Cardiac muscle cell (in vitro differentiated cells and primary cell): ENCODE results near the gene DBF4. TPM values are rescaled to one million over a fixed set of nuclear protein-coding genes. Genes with fewer than 3 reads are reported as not detected.
"Not testable (repeated sequence)": the region's sequence is repeated elsewhere in the genome, so short reads cannot be mapped to it uniquely, and the experiment has no call there.

Experiments used
- DNase-seq, 2 donors: peaks; one replicate each; pipeline versions ENCODE4 v3.0.0 to v3.0.0-alpha.2; 2010 to 2017; ENCODE audit warnings: low read depth in 1 of 2, low spot score in 1 of 2
- H3K27ac ChIP-seq: fragments of 200-600 bp; sonication (generic); 2 replicates; pipeline ENCODE4 v1.5.1; 2016
- H3K27me3 ChIP-seq: fragments of 200-600 bp; sonication (generic); 2 replicates; pipeline ENCODE4 v1.6.0; 2016; ENCODE audit warnings: control low read depth
- H3K36me3 ChIP-seq: fragments of 200-600 bp; sonication (generic); 2 replicates; pipeline ENCODE4 v1.5.1; 2016; ENCODE audit warnings: control low read depth
- H3K4me1 ChIP-seq: fragments of 200-600 bp; sonication (generic); 2 replicates; pipeline ENCODE4 v1.8.1; 2017; ENCODE audit warnings: low read depth, mild to moderate bottlenecking, mixed run types
- H3K4me3 ChIP-seq: fragments of 200-600 bp; sonication (generic); 2 replicates; pipeline ENCODE4 v1.5.1; 2016; ENCODE audit warnings: mild to moderate bottlenecking
- H3K9me3 ChIP-seq: fragments of 200-600 bp; sonication (generic); 2 replicates; pipeline ENCODE4 v1.5.1; 2017; ENCODE audit warnings: low read depth, mild to moderate bottlenecking, control low read depth
- CTCF ChIP-seq: IDR thresholded peaks from 2 replicates; pipeline ENCODE4 v1.5.1; 2012; ENCODE audit warnings: low read depth, mild to moderate bottlenecking, low read length
- polyA plus RNA-seq: library from polyadenylated mRNA; unstranded; fragments of >200 nt; fragmentation: Nextera tagmentation; extraction: Ambion mirVana; gene quantifications from 2 replicates; pipeline ENCODE4 v1.2.1, GENCODE V29; 2016
- total RNA-seq: library from RNA; depleted of rRNA; stranded (reverse); fragments of >200 nt; gene quantifications from 2 replicates; pipeline ENCODE4 v1.2.3, GENCODE V29; 2016

Gene DBF4
- total and polyA plus RNA-seq, 2 experiments from 2014 or later = 18.1 to 29.4 TPM

- no peaks in the 10 kb centered on the region for H3K27me3 ChIP-seq
- no peak for DNase-seq
- no peak for TF ChIP-seq CTCF
Observed at GRCh38 chr7:87919875-87920274, 43.6 kb downstream of the DBF4 start.

GRCh38 chr7:87920578-87920977, 44.3 kb downstream of the DBF4 start:
- Histone ChIP-seq H3K36me3 (no peaks in the 10 kb centered on the region), H3K4me3 (no peak overlapping the region), H3K27ac (no peak overlapping the region), H3K9me3 (no peaks in the 10 kb centered on the region), H3K4me1 (no peaks in the 10 kb centered on the region), H3K27me3 (no peaks in the 10 kb centered on the region)
- no peak for TF ChIP-seq CTCF
- DNase-seq = peak in 1 of 2 donors; percentile 20

More at GRCh38 chr7:87919875-87920274, 43.6 kb downstream of the DBF4 start:
- no peaks in the 10 kb centered on the region for H3K9me3 ChIP-seq
- H3K27ac ChIP-seq = no peak overlapping the region
- H3K4me3 ChIP-seq = no peak overlapping the region
- H3K36me3 ChIP-seq = no peaks in the 10 kb centered on the region
- no peaks in the 10 kb centered on the region for H3K4me1 ChIP-seq

- DNase-seq, H3K9me3 ChIP-seq, H3K36me3 ChIP-seq, H3K4me3 ChIP-seq, H3K27ac ChIP-seq, H3K27me3 ChIP-seq, H3K4me1 ChIP-seq: not testable (repeated sequence)
Observed at GRCh38 chr7:87922759-87923395, 46.6 kb downstream of the DBF4 start.

GRCh38 chr7:87926581-87927461, 50.5 kb downstream of the DBF4 start:
- no peak overlapping the region for H3K27ac ChIP-seq
- peak in 1 of 2 donors; percentile 67 for DNase-seq
- H3K9me3 ChIP-seq = no peaks in the 10 kb centered on the region
- no peak for TF ChIP-seq CTCF
- H3K36me3 ChIP-seq = no peaks in the 10 kb centered on the region
- no peaks in the 10 kb centered on the region for H3K27me3 ChIP-seq
- H3K4me3 ChIP-seq = no peak overlapping the region
- H3K4me1 ChIP-seq = no peaks in the 10 kb centered on the region

- TF ChIP-seq CTCF = no peak
- Histone ChIP-seq H3K36me3 (no peaks in the 10 kb centered on the region), H3K27me3 (peaks cover 12% of the 10 kb centered on the region), H3K4me3 (peak overlapping the region; percentile 61), H3K27ac (no peak overlapping the region), H3K4me1 (no peaks in the 10 kb centered on the region), H3K9me3 (no peaks in the 10 kb centered on the region)
- no peak for DNase-seq
Observed at GRCh38 chr7:87933605-87933952, 57.3 kb downstream of the DBF4 start.
